ENCODE measurements around the gene FCHO2. TPM values are rescaled to one million over a fixed set of nuclear protein-coding genes. Genes with fewer than 3 reads are reported as not detected.

Gene FCHO2
- total RNA-seq, 5 donors from 2014 or later (not counting 1 experiment from before 2014, with no cell fraction given), result 0.90 to 5.5 (median 4.1) TPM

DNA sequence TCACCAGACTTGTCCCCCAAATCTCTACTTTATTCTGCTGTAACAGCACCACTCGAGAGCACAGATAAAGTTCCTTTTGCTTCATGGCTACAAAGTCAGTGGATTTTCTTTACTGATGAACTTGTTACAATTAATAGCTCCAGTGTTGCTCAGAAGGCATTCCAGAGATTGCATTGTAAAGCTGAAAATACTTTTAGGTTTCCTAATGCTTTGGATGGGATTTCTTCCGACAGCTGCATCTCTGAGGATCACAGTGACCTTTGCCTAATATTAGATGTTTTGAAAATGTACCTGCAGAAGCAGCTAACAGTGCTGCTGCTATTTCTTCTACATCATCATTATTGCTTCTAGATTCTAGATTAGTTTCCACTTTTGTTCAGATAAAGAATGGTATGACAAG is 105.8 kb downstream of the FCHO2 start:
- H3K27me3 Mint-ChIP-seq, result peaks cover 2 to 6% of the 10 kb centered on the region in 2 donors
- ChIA-PET POLR2A (no interaction called here), CTCF (no interaction called here)
- Histone ChIP-seq H3K9me3 (no peaks in the 10 kb centered on the region), H3K36me3 (ENCODE audit: control insufficient read depth in 2 of 2, extremely low read depth in 1 of 2, insufficient read depth in 1 of 2, low read length in 1 of 2) (no peaks in the 10 kb centered on the region), H3K4me1 (ENCODE audit: control insufficient read depth in 1 of 2, extremely low read depth in 1 of 2, insufficient read depth in 2 of 2, low read length in 2 of 2) (no peaks in the 10 kb centered on the region), H3K4me3 (ENCODE audit: control insufficient read depth in 1 of 2, extremely low read depth in 1 of 2, low read length in 1 of 2) (no peak overlapping the region), H3K27ac (ENCODE audit: low read length) (no peak overlapping the region), H3K27me3 (replicated peaks in 1 of 2; ENCODE audit: control insufficient read depth in 2 of 2, extremely low read depth in 1 of 2, insufficient read depth in 2 of 2, low read length in 1 of 2) (no peaks in the 10 kb centered on the region)
- no peaks in the 10 kb centered on the region for H3K36me3 Mint-ChIP-seq
- no peak for DNase-seq
- H3K9me3 Mint-ChIP-seq, result no peaks in the 10 kb centered on the region
- no CpG with 5 or more reads among the region's 2 CpGs for WGBS (ENCODE audit: insufficient coverage)
- ATAC-seq (replicated peaks in 1 of 4), result no peak
- H3K4me1 Mint-ChIP-seq, result no peaks in the 10 kb centered on the region
- H3K4me3 Mint-ChIP-seq, result no peak overlapping the region
- H3K27ac Mint-ChIP-seq, result no peak overlapping the region

DNA sequence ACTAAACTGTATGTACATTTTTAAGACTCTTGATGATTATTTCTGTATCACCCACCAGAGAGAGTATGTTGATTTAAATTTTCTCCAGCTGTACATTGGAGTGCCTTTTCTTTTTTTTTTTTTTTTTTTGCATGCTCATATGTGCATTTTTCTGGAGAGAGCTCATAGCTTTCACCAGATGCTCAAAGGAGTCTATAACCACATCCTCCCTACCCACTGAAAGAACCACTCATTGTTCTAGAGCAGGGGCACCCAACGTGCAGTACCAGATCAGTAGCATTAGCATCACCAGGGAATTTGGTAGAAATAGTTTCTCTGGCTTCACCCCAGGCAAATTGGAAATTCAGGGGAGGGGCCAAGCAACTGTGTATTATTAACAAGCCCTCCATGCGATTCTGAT is 110.6 kb downstream of the FCHO2 start:
- H3K27ac Mint-ChIP-seq, result no peak overlapping the region
- no peaks in the 10 kb centered on the region for H3K9me3 Mint-ChIP-seq
- H3K4me1 Mint-ChIP-seq, result no peaks in the 10 kb centered on the region
- 0% methylated on average over 1 of the region's 2 CpGs for WGBS (ENCODE audit: insufficient coverage)
- peaks cover 6 to 14% of the 10 kb centered on the region in 2 donors for H3K27me3 Mint-ChIP-seq
- DNase-seq (no peak), ATAC-seq (replicated peaks in 1 of 4) (no peak)
- H3K36me3 Mint-ChIP-seq, result peaks cover 3% of the 10 kb centered on the region
- no peaks in the 10 kb centered on the region for H3K4me1 ChIP-seq (ENCODE audit: control insufficient read depth in 1 of 2, extremely low read depth in 1 of 2, insufficient read depth in 2 of 2, low read length in 2 of 2)
- no peak overlapping the region for H3K4me3 Mint-ChIP-seq
- H3K27me3 ChIP-seq (replicated peaks in 1 of 2; ENCODE audit: control insufficient read depth in 2 of 2, extremely low read depth in 1 of 2, insufficient read depth in 2 of 2, low read length in 1 of 2), result no peaks in the 10 kb centered on the region
- no peak overlapping the region for H3K4me3 ChIP-seq (ENCODE audit: control insufficient read depth in 1 of 2, extremely low read depth in 1 of 2, low read length in 1 of 2)
- no peaks in the 10 kb centered on the region for H3K9me3 ChIP-seq
- no peak overlapping the region for H3K27ac ChIP-seq (ENCODE audit: low read length)
- no peaks in the 10 kb centered on the region for H3K36me3 ChIP-seq (ENCODE audit: control insufficient read depth in 2 of 2, extremely low read depth in 1 of 2, insufficient read depth in 1 of 2, low read length in 1 of 2)
- POLR2A ChIA-PET, result no interaction called here
- CTCF ChIA-PET, result interaction anchor here in 1 of 2 donors (0.9 kb wide), 1 partner anchor 10 kb away, joined by 3 read pairs; no protein-coding TSS in a partner anchor

DNA sequence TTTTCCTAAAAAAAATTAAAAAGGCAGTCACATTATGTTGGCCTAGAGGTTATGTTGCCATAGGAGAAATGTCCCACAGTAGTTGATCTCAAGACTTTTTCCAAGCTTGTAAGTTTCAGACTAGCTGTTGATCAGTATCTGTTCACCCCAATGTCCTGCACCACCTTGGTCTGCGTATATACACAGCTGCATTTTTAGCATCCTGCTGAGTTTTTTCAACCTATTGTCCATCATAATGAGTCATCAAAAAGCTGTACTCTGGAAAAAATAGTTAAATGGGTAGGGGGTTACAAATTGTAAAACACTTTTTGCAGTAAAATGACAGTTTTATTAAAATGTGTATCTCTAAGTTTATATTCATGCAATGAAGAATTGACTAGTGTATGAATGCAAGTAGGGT is 111.4 kb downstream of the FCHO2 start:
- no peak for ATAC-seq (replicated peaks in 1 of 4)
- ChIA-PET POLR2A (no interaction called here), CTCF (interaction anchor here (0.5 to 0.6 kb wide), 2 partner anchors 36 to 63 kb away, joined by 3 read pairs; no protein-coding TSS in a partner anchor)
- no peaks in the 10 kb centered on the region for H3K36me3 ChIP-seq (ENCODE audit: control insufficient read depth in 2 of 2, extremely low read depth in 1 of 2, insufficient read depth in 1 of 2, low read length in 1 of 2)
- H3K9me3 ChIP-seq, result no peaks in the 10 kb centered on the region
- H3K27me3 ChIP-seq (replicated peaks in 1 of 2; ENCODE audit: control insufficient read depth in 2 of 2, extremely low read depth in 1 of 2, insufficient read depth in 2 of 2, low read length in 1 of 2), result no peaks in the 10 kb centered on the region
- H3K27ac Mint-ChIP-seq, result no peak overlapping the region
- H3K4me3 Mint-ChIP-seq, result no peak overlapping the region
- H3K4me1 Mint-ChIP-seq, result no peaks in the 10 kb centered on the region
- DNase-seq, result no peak
- no CpG with 5 or more reads among the region's 1 CpG for WGBS (ENCODE audit: insufficient coverage)
- H3K4me1 ChIP-seq (ENCODE audit: control insufficient read depth in 1 of 2, extremely low read depth in 1 of 2, insufficient read depth in 2 of 2, low read length in 2 of 2), result no peaks in the 10 kb centered on the region
- no peaks in the 10 kb centered on the region for H3K9me3 Mint-ChIP-seq
- no peak overlapping the region for H3K4me3 ChIP-seq (ENCODE audit: control insufficient read depth in 1 of 2, extremely low read depth in 1 of 2, low read length in 1 of 2)
- peaks cover 3% of the 10 kb centered on the region for H3K36me3 Mint-ChIP-seq
- peaks cover 4 to 14% of the 10 kb centered on the region in 2 donors for H3K27me3 Mint-ChIP-seq
- no peak overlapping the region for H3K27ac ChIP-seq (ENCODE audit: low read length)

DNA sequence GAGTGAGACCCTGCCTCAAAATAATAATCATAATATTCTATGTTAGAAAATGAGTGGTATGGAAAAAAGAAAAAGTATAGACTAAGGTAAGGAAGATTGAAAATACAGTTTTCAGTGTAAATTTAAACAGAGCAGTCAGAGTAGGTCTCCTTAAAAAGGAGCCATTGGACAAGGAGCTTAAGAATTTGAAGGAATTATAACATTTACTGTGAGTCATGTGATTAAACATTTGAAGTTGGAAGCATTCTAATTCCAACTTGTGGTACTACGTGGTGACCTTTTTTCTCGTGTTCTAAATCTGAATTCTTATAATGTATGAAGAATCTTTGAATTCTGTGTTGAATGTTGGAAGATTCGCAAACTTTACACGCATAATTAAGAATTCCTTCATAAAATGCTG is 125.3 kb downstream of the FCHO2 start:
- Histone ChIP-seq H3K4me3 (ENCODE audit: control insufficient read depth in 1 of 2, extremely low read depth in 1 of 2, low read length in 1 of 2) (no peak overlapping the region), H3K36me3 (ENCODE audit: control insufficient read depth in 2 of 2, extremely low read depth in 1 of 2, insufficient read depth in 1 of 2, low read length in 1 of 2) (no peaks in the 10 kb centered on the region), H3K9me3 (no peaks in the 10 kb centered on the region), H3K27me3 (replicated peaks in 1 of 2; ENCODE audit: control insufficient read depth in 2 of 2, extremely low read depth in 1 of 2, insufficient read depth in 2 of 2, low read length in 1 of 2) (no peaks in the 10 kb centered on the region), H3K27ac (ENCODE audit: low read length) (no peak overlapping the region), H3K4me1 (ENCODE audit: control insufficient read depth in 1 of 2, extremely low read depth in 1 of 2, insufficient read depth in 2 of 2, low read length in 2 of 2) (no peaks in the 10 kb centered on the region)
- no peaks in the 10 kb centered on the region for H3K4me1 Mint-ChIP-seq
- no peak for DNase-seq
- no peak overlapping the region for H3K27ac Mint-ChIP-seq
- peaks cover 0 to 7% of the 10 kb centered on the region in 2 donors for H3K27me3 Mint-ChIP-seq
- WGBS (ENCODE audit: insufficient coverage), result no CpG with 5 or more reads among the region's 4 CpGs
- POLR2A ChIA-PET, result no interaction called here
- H3K4me3 Mint-ChIP-seq, result no peak overlapping the region
- CTCF ChIA-PET, result no interaction called here
- no peaks in the 10 kb centered on the region for H3K9me3 Mint-ChIP-seq
- no peaks in the 10 kb centered on the region for H3K36me3 Mint-ChIP-seq
- no peak for ATAC-seq (replicated peaks in 1 of 4)

DNA sequence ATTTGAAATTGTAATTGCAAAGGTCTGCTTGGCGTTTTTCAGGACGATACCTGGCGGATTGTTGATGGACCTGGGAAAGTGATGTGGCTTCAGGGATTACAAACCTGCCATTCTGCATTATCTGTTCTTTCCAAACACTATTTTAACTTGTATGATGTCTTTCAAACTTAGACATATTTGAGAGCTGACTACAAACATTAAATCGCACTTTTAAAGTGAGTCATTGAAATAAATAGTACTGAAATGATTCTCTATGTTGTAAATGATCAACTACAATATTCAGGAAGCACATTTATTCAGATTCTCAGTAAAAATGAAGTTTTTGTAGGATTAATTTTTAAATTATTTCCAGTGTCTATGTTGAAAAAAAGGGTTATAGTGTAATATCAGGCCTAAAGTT is 132.2 kb downstream of the FCHO2 start:
- no peak overlapping the region for H3K27ac Mint-ChIP-seq
- no peak overlapping the region for H3K27ac ChIP-seq (ENCODE audit: low read length)
- WGBS (ENCODE audit: insufficient coverage), result no CpG with 5 or more reads among the region's 4 CpGs
- peaks cover 3 to 16% of the 10 kb centered on the region in 2 donors for H3K27me3 Mint-ChIP-seq
- no peaks in the 10 kb centered on the region for H3K36me3 ChIP-seq (ENCODE audit: control insufficient read depth in 2 of 2, extremely low read depth in 1 of 2, insufficient read depth in 1 of 2, low read length in 1 of 2)
- ChIA-PET POLR2A (no interaction called here), CTCF (interaction anchor here in 1 of 2 donors (0.6 kb wide), 1 partner anchor 1864 kb away, joined by 3 read pairs; no protein-coding TSS in a partner anchor)
- no peaks in the 10 kb centered on the region for H3K36me3 Mint-ChIP-seq
- no peak overlapping the region for H3K4me3 Mint-ChIP-seq
- no peaks in the 10 kb centered on the region for H3K4me1 ChIP-seq (ENCODE audit: control insufficient read depth in 1 of 2, extremely low read depth in 1 of 2, insufficient read depth in 2 of 2, low read length in 2 of 2)
- H3K4me1 Mint-ChIP-seq, result no peaks in the 10 kb centered on the region
- H3K9me3 Mint-ChIP-seq, result no peaks in the 10 kb centered on the region
- no peak overlapping the region for H3K4me3 ChIP-seq (ENCODE audit: control insufficient read depth in 1 of 2, extremely low read depth in 1 of 2, low read length in 1 of 2)
- DNase-seq, result no peak
- H3K27me3 ChIP-seq (replicated peaks in 1 of 2; ENCODE audit: control insufficient read depth in 2 of 2, extremely low read depth in 1 of 2, insufficient read depth in 2 of 2, low read length in 1 of 2), result no peaks in the 10 kb centered on the region
- ATAC-seq (replicated peaks in 1 of 4), result no peak
- no peaks in the 10 kb centered on the region for H3K9me3 ChIP-seq

DNA sequence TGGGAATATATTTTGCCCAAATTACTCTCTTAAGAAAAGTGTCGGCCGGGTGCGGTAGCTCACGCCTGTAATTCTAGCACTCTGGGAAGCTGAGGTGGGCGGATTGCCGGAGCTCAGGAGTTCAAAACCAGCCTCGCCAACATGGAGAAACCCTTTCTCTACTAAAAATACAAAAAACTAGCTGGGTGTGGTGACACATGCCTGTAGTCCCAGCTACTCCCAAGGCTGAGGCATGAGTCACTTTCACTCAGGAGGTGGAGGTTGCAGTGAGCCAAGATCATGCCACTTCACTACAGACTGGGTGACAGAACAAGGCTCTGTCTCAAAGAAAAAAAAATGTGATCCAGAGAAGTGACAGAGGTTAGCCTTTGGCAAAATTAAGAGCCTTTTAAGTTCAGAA is 138.1 kb downstream of the FCHO2 start:
- H3K4me1 Mint-ChIP-seq, result peaks cover 0 to 2% (median 0%) of the 10 kb centered on the region in 3 donors
- no peak overlapping the region for H3K27ac Mint-ChIP-seq
- Histone ChIP-seq H3K4me3 (ENCODE audit: control insufficient read depth in 1 of 2, extremely low read depth in 1 of 2, low read length in 1 of 2) (no peak overlapping the region), H3K27me3 (replicated peaks in 1 of 2; ENCODE audit: control insufficient read depth in 2 of 2, extremely low read depth in 1 of 2, insufficient read depth in 2 of 2, low read length in 1 of 2) (no peaks in the 10 kb centered on the region), H3K4me1 (ENCODE audit: control insufficient read depth in 1 of 2, extremely low read depth in 1 of 2, insufficient read depth in 2 of 2, low read length in 2 of 2) (peaks cover 0 to 3% of the 10 kb centered on the region in 2 experiments), H3K36me3 (ENCODE audit: control insufficient read depth in 2 of 2, extremely low read depth in 1 of 2, insufficient read depth in 1 of 2, low read length in 1 of 2) (no peaks in the 10 kb centered on the region), H3K9me3 (no peaks in the 10 kb centered on the region), H3K27ac (ENCODE audit: low read length) (no peak overlapping the region)
- CTCF ChIA-PET, result no interaction called here
- ATAC-seq (replicated peaks in 1 of 4) (no peak), DNase-seq (no peak)
- no peak overlapping the region for H3K4me3 Mint-ChIP-seq
- H3K27me3 Mint-ChIP-seq, result peaks cover 13 to 17% of the 10 kb centered on the region in 2 donors
- 80% methylated on average over 2 of the region's 7 CpGs for WGBS (ENCODE audit: insufficient coverage)
- H3K36me3 Mint-ChIP-seq, result no peaks in the 10 kb centered on the region
- H3K9me3 Mint-ChIP-seq, result peaks cover 0 to 11% (median 9%) of the 10 kb centered on the region in 3 donors
- POLR2A ChIA-PET, result no interaction called here

DNA sequence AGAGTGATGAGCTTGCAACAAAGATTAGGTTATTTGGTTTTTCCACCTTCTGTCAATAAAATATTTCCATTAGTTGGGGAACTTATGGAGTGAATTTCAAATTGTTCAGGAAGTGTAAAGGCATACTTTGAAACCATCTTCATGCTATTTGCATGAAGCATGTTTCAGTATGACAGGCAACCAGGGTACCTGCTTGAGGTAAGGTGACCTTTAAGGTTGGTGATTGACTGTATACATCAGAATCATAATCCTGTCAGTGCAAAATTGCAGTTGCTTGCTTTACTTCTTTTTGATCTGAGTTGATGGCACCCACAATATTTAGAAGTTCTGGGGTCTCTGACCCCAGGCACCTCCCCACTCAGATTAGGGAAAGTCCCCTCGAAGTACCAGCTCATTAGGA is 138.6 kb downstream of the FCHO2 start:
- Histone ChIP-seq H3K4me1 (ENCODE audit: control insufficient read depth in 1 of 2, extremely low read depth in 1 of 2, insufficient read depth in 2 of 2, low read length in 2 of 2) (peaks cover 0 to 3% of the 10 kb centered on the region in 2 experiments), H3K4me3 (ENCODE audit: control insufficient read depth in 1 of 2, extremely low read depth in 1 of 2, low read length in 1 of 2) (no peak overlapping the region), H3K27me3 (replicated peaks in 1 of 2; ENCODE audit: control insufficient read depth in 2 of 2, extremely low read depth in 1 of 2, insufficient read depth in 2 of 2, low read length in 1 of 2) (no peaks in the 10 kb centered on the region), H3K27ac (ENCODE audit: low read length) (no peak overlapping the region), H3K9me3 (no peaks in the 10 kb centered on the region), H3K36me3 (ENCODE audit: control insufficient read depth in 2 of 2, extremely low read depth in 1 of 2, insufficient read depth in 1 of 2, low read length in 1 of 2) (no peaks in the 10 kb centered on the region)
- Mint-ChIP-seq H3K27me3 (peaks cover 13 to 17% of the 10 kb centered on the region in 2 donors), H3K4me1 (peaks cover 0 to 2% (median 0%) of the 10 kb centered on the region in 3 donors), H3K9me3 (peaks cover 0 to 11% (median 9%) of the 10 kb centered on the region in 3 donors), H3K36me3 (no peaks in the 10 kb centered on the region), H3K4me3 (no peak overlapping the region), H3K27ac (no peak overlapping the region)
- no CpG with 5 or more reads among the region's 1 CpG for WGBS (ENCODE audit: insufficient coverage)
- ATAC-seq (replicated peaks in 1 of 4) (no peak), DNase-seq (no peak)
- POLR2A ChIA-PET, result no interaction called here
- CTCF ChIA-PET, result no interaction called here
